ENCODE data around the gene FAM180B. TPM values are rescaled to one million over a fixed set of nuclear protein-coding genes. Genes with fewer than 3 reads are reported as not detected.

The FAM180B gene
- total and polyA plus RNA-seq, 2 of the 13 experiments (the other 11 are each of a cell fraction or from before 2014, with no cell fraction given) = 0.40 to 1.0 TPM

GRCh38 chr11:47587723-47588326 lies 1.3 kb downstream of the FAM180B start (continued):
- no peak for TF ChIP-seq GATAD1 (CRISPR knock-in tag; IDR thresholded peaks at IDR 0.05)
- TF ChIP-seq ZNF234 (CRISPR knock-in tag; conservative IDR thresholded peaks at IDR 0.05) = 0 out of 2 replicates have a peak, but pooled peaks have one; percentile 27
- TF ChIP-seq ZNF770 (CRISPR knock-in tag; IDR thresholded peaks at IDR 0.05) = no peak
- peak; percentile 42; the same call in 1 of the 2 replicates for TF ChIP-seq ZNF251 (CRISPR knock-in tag; IDR thresholded peaks at IDR 0.05)
- TF ChIP-seq NCOA5 (CRISPR knock-in tag; IDR thresholded peaks at IDR 0.05) = no peak
- no peak for TF ChIP-seq RNF219 (CRISPR knock-in tag; IDR thresholded peaks at IDR 0.05)
- no peak for TF ChIP-seq RAD21 (CRISPR knock-in tag; IDR thresholded peaks at IDR 0.05)
- TF ChIP-seq ZNF281 (CRISPR knock-in tag; IDR thresholded peaks at IDR 0.05; ENCODE audit: borderline replicate concordance) = no peak
- peak; percentile 64; the same call in 1 of the 2 replicates for TF ChIP-seq TARDBP (CRISPR knock-in tag; IDR thresholded peaks at IDR 0.05)
- no peak for TF ChIP-seq ZNF660 (CRISPR knock-in tag; IDR thresholded peaks at IDR 0.05; ENCODE audit: borderline replicate concordance, low read depth)
- no peak; the same call in 1 of the 2 replicates for TF ChIP-seq ZSCAN22 (CRISPR knock-in tag; IDR thresholded peaks at IDR 0.05)
- TF ChIP-seq RBAK (CRISPR knock-in tag; IDR thresholded peaks at IDR 0.05) = no peak
- peak; percentile 74 for TF ChIP-seq ZNF263 (CRISPR knock-in tag; IDR thresholded peaks at IDR 0.05)
- no peak for TF ChIP-seq SAFB2 (CRISPR knock-in tag; IDR thresholded peaks at IDR 0.05; ENCODE audit: borderline replicate concordance, low read depth)
- 0 out of 2 replicates have a peak, but pooled peaks have one; percentile 36 for TF ChIP-seq CHCHD3 (CRISPR knock-in tag; IDR thresholded peaks at IDR 0.05)
- no peak for TF ChIP-seq CENPT (CRISPR knock-in tag; IDR thresholded peaks at IDR 0.05; ENCODE audit: low read depth)
- no peak for TF ChIP-seq CHD4 (IDR thresholded peaks at IDR 0.05; ENCODE audit: borderline replicate concordance, low read length)
- TF ChIP-seq ZNF430 (CRISPR knock-in tag; IDR thresholded peaks at IDR 0.05) = peak; percentile 57; the same call in 1 of the 2 replicates
- 0 out of 2 replicates have a peak, but pooled peaks have one; percentile 23 for TF ChIP-seq ZSCAN5A (CRISPR knock-in tag; IDR thresholded peaks at IDR 0.05; ENCODE audit: borderline replicate concordance)
- no peak for TF ChIP-seq ZNF598 (CRISPR knock-in tag; IDR thresholded peaks at IDR 0.05; ENCODE audit: borderline replicate concordance)
- TF ChIP-seq MTA1 (CRISPR knock-in tag; IDR thresholded peaks at IDR 0.05; ENCODE audit: borderline replicate concordance) = peak; percentile 81; the same call in 1 of the 2 replicates
- TF ChIP-seq ZSCAN9 (CRISPR knock-in tag; IDR thresholded peaks at IDR 0.05; ENCODE audit: borderline replicate concordance) = no peak
